OCI-LY7 (cell line): ENCODE measurements around the gene ASPM. TPM values are rescaled to one million over a fixed set of nuclear protein-coding genes. Genes with fewer than 3 reads are reported as not detected.

Experiments used
- BruUV-seq: library from RNA; stranded (reverse); fragments of 400-500 nt; replicated peaks from 2 replicates; lab custom pipeline; 2021; lab: Mats Ljungman, UMichigan
- CTCF ChIA-PET: fragments of 300-600 bp; sonication (Branson Sonifier 250); formaldehyde crosslinking; loops from one replicate; lab custom pipeline; 2022; ENCODE audit warnings: antibody characterized with exemption; ENCODE audit not compliant: unreplicated experiment; lab: Charles Lee
- POLR2A ChIA-PET: fragments of 300-600 bp; sonication (Branson Sonifier 250); formaldehyde crosslinking; loops from one replicate; lab custom pipeline; 2022; ENCODE audit warnings: antibody characterized with exemption; lab: Charles Lee
- DNase-seq: peaks from one replicate; pipeline ENCODE4 v3.0.0-alpha.2; 2015; ENCODE audit warnings: low spot score
- H2AFZ ChIP-seq: fragments of 200-600 bp; sonication (generic), shearing (Covaris generic); 2 replicates; pipeline ENCODE4 v1.6.1; 2014; ENCODE audit warnings: mild to moderate bottlenecking, antibody characterized with exemption, low read length, moderate library complexity
- H3K27ac ChIP-seq: fragments of 200-600 bp; sonication (generic); 2 replicates; pipeline ENCODE4 v1.5.1; 2014; ENCODE audit warnings: mixed run types, low read depth, mild to moderate bottlenecking, moderate library complexity, low read length, inconsistent platforms; ENCODE audit not compliant: poor library complexity, severe bottlenecking
- H3K36me3 ChIP-seq: fragments of 200-600 bp; sonication (generic); 2 replicates; pipeline ENCODE4 v1.6.1; 2014; ENCODE audit warnings: mild to moderate bottlenecking, antibody characterized with exemption, low read length, moderate library complexity, mixed read lengths; ENCODE audit not compliant: insufficient read depth
- H3K4me1 ChIP-seq: fragments of 200-600 bp; sonication (generic); 2 replicates; pipeline ENCODE4 v1.5.1; 2014; ENCODE audit warnings: mild to moderate bottlenecking, low read length; ENCODE audit not compliant: insufficient read depth, poor library complexity, severe bottlenecking
- H3K4me2 ChIP-seq: fragments of 200-600 bp; sonication (generic); 2 replicates; pipeline ENCODE4 v1.6.1; 2014; ENCODE audit warnings: mild to moderate bottlenecking, low read length
- H3K4me3 ChIP-seq: fragments of 200-600 bp; sonication (generic); 2 replicates; pipeline ENCODE4 v1.5.1; 2014; ENCODE audit warnings: mild to moderate bottlenecking, low read depth, low read length; ENCODE audit not compliant: poor library complexity, severe bottlenecking
- H3K79me2 ChIP-seq: fragments of 200-600 bp; sonication (generic); 2 replicates; pipeline ENCODE4 v1.6.1; 2016; ENCODE audit warnings: low read depth, mild to moderate bottlenecking, low read length, moderate library complexity, mixed read lengths; ENCODE audit not compliant: insufficient read depth
- H3K9me2 ChIP-seq: fragments of 200-600 bp; sonication (generic); 2 replicates; pipeline ENCODE4 v1.6.1; 2016; ENCODE audit warnings: mild to moderate bottlenecking, low read length, mixed read lengths; ENCODE audit not compliant: insufficient read depth
- H3K9me3 ChIP-seq: fragments of 200-600 bp; sonication (generic); 2 replicates; pipeline ENCODE4 v1.6.1; 2014; ENCODE audit warnings: mild to moderate bottlenecking, mixed run types, low read length, mixed read lengths
- H4K20me1 ChIP-seq: fragments of 200-600 bp; sonication (generic); 2 replicates; pipeline ENCODE4 v1.6.1; 2014; ENCODE audit warnings: mild to moderate bottlenecking, antibody characterized with exemption, low read length, moderate library complexity, mixed read lengths; ENCODE audit not compliant: insufficient read depth
- CTCF ChIP-seq: fragments of 200-600 bp; sonication (generic); conservative IDR thresholded peaks from 2 replicates; pipeline ENCODE4 v1.5.1; 2014; ENCODE audit warnings: mild to moderate bottlenecking, antibody characterized with exemption, low read length, moderate library complexity, mixed read lengths
- EZH2phosphoT487 ChIP-seq: fragments of 200-600 bp; sonication (generic); IDR thresholded peaks from 2 replicates; pipeline ENCODE4 v1.6.1; 2018; ENCODE audit warnings: low read depth, borderline replicate concordance, mild to moderate bottlenecking, mixed run types, antibody characterized with exemption, low read length, moderate library complexity, mixed read lengths
- intact Hi-C: fragments of 100-400 bp; cut with micrococcal nuclease; formaldehyde crosslinking; loops from one replicate; pipeline ENCODE4 v1.10.0; 2022; ENCODE audit not compliant: unreplicated experiment
- total RNA-seq, 2 experiments: library from RNA; depleted of rRNA in 1 of 2; stranded (reverse); fragments of >200 nt in 1 of 2; shearing (Covaris generic) in 1 of 2; gene quantifications; 2 replicates each; pipeline ENCODE4 v1.2.3, GENCODE V29; 2014 to 2022

The ASPM gene
- total RNA-seq, 2 experiments from 2014 or later: 76.8 to 88.6 TPM

GRCh38 chr1:197042676-197043341 is 103.7 kb downstream of the ASPM start:
- Histone ChIP-seq H3K79me2 (no peaks in the 10 kb centered on the region), H2AFZ (no peak overlapping the region), H3K9me2 (no peaks in the 10 kb centered on the region), H3K4me3 (no peak overlapping the region), H3K36me3 (no peaks in the 10 kb centered on the region), H3K4me1 (no peaks in the 10 kb centered on the region), H3K9me3 (no peaks in the 10 kb centered on the region), H3K4me2 (no peak overlapping the region), H4K20me1 (no peaks in the 10 kb centered on the region), H3K27ac (no peak overlapping the region)
- TF ChIP-seq EZH2phosphoT487: no peak
- TF ChIP-seq CTCF: no peak
- POLR2A ChIA-PET: interaction anchor here (0.7 kb wide), 2 partner anchors 53 to 139 kb away, joined by 3 to 4 read pairs; no protein-coding TSS in a partner anchor
- no TSS peak for BruUV-seq
- no peak for DNase-seq
- CTCF ChIA-PET: no interaction called here
- intact Hi-C loops: no loop called here

- CTCF ChIA-PET: no interaction called here
- no peaks in the 10 kb centered on the region for H3K36me3 ChIP-seq
These were observed 104.7 kb downstream of the ASPM start for GRCh38 chr1:197041486-197042353.

More at GRCh38 chr1:197041486-197042353, 104.7 kb downstream of the ASPM start:
- no peak for DNase-seq
- no peak overlapping the region for H3K27ac ChIP-seq
- H3K9me3 ChIP-seq: no peaks in the 10 kb centered on the region
- BruUV-seq: no TSS peak
- H3K79me2 ChIP-seq: no peaks in the 10 kb centered on the region
- POLR2A ChIA-PET: no interaction called here
- H2AFZ ChIP-seq: no peak overlapping the region
- TF ChIP-seq CTCF (no peak), EZH2phosphoT487 (no peak)
- peak overlapping the region; percentile 6; the same call in 1 of the 2 replicates for H3K4me2 ChIP-seq
- intact Hi-C loops: no loop called here
- H3K9me2 ChIP-seq: no peaks in the 10 kb centered on the region
- H3K4me1 ChIP-seq: no peaks in the 10 kb centered on the region
- H4K20me1 ChIP-seq: no peaks in the 10 kb centered on the region
- H3K4me3 ChIP-seq: no peak overlapping the region
